HG03520 (cell line): ENCODE results near the gene RAB22A.

Source experiments
- ATAC-seq: cut with Tn5 transposase; IDR thresholded peaks from one replicate; pipeline ENCODE4 v1.9.1; 2021; ENCODE audit warnings: mild to moderate bottlenecking, moderate library complexity; ENCODE audit not compliant: unreplicated experiment

Gene RAB22A

GRCh38 chr20:58309591-58310290 is at the start of gene RAB22A:
TSS of gene RAB22A (plus strand) at chr20:58309715. CDS start at chr20:58309977, 262 bp downstream.
- ATAC-seq, result peak; percentile 72

GRCh38 chr20:58260006-58260405 is 49.5 kb upstream of the RAB22A start:
- ATAC-seq, result no peak

- no peak for ATAC-seq
Observed at GRCh38 chr20:58261660-58262059, 47.9 kb upstream of the RAB22A start.

GRCh38 chr20:58264271-58264670 is 45.2 kb upstream of the RAB22A start:
- ATAC-seq, result no peak

- no peak for ATAC-seq
Observed at GRCh38 chr20:58267389-58268215, 41.9 kb upstream of the RAB22A start.

GRCh38 chr20:58268421-58268821 is 41.1 kb upstream of the RAB22A start:
- ATAC-seq, result no peak

GRCh38 chr20:58268936-58269619 is 40.4 kb upstream of the RAB22A start:
- ATAC-seq, result no peak

GRCh38 chr20:58271606-58272351 is 37.7 kb upstream of the RAB22A start:
- ATAC-seq, result no peak

- ATAC-seq, result no peak
Observed at GRCh38 chr20:58274384-58274783, 35.1 kb upstream of the RAB22A start.

- no peak for ATAC-seq
Observed at GRCh38 chr20:58277107-58277506, 32.4 kb upstream of the RAB22A start.

GRCh38 chr20:58277578-58278472 is 31.7 kb upstream of the RAB22A start:
- ATAC-seq, result no peak

GRCh38 chr20:58286729-58287128 is 22.8 kb upstream of the RAB22A start:
- ATAC-seq, result no peak

GRCh38 chr20:58287638-58288037 is 21.9 kb upstream of the RAB22A start:
- no peak for ATAC-seq

GRCh38 chr20:58289143-58289542 is 20.4 kb upstream of the RAB22A start:
- ATAC-seq, result no peak

GRCh38 chr20:58293453-58293852 is 16.1 kb upstream of the RAB22A start:
- ATAC-seq, result no peak

GRCh38 chr20:58294497-58295455 is 14.7 kb upstream of the RAB22A start:
- no peak for ATAC-seq

- ATAC-seq, result no peak
Observed at GRCh38 chr20:58296051-58296837, 13.3 kb upstream of the RAB22A start.

GRCh38 chr20:58297394-58297793 is 12.1 kb upstream of the RAB22A start:
- ATAC-seq, result no peak
